ENCODE data around the gene ERH.

- TF ChIP-seq CTCF (IDR thresholded peaks at IDR 0.05 in 4 of 5, conservative IDR thresholded peaks at IDR 0.05 in 1 of 5) (no peak), POLR2A (IDR thresholded peaks at IDR 0.05) (no peak)
These were observed 40.4 kb downstream of the ERH start for GRCh38 chr14:69357544-69358200.

All from gastrocnemius medialis (tissue), 4 donors.